Measurements from ENCODE around the gene FGD5. TPM values are rescaled to one million over a fixed set of nuclear protein-coding genes. Genes with fewer than 3 reads are reported as not detected.

Gene FGD5
- total RNA-seq, 4 donors from 2014 or later = 10.0 to 66.8 (median 19.2) TPM

GRCh38 chr3:14811684-14812083 lies 7.1 kb upstream of the FGD5 start:
- H3K27me3 ChIP-seq = no peaks in the 10 kb centered on the region
- H3K4me1 ChIP-seq = no peaks in the 10 kb centered on the region
- intact Hi-C loops (cut with DNase I; ENCODE audit: low total_unique reads) = no loop called here
- TF ChIP-seq POLR2A (IDR thresholded peaks at IDR 0.05) = no peak
- no peak for TF ChIP-seq CTCF (IDR thresholded peaks at IDR 0.05)
- peak overlapping the region; percentile 43 to 73 for H3K4me3 ChIP-seq
- peak overlapping the region; percentile 83 to 85 for H3K27ac ChIP-seq
- no peaks in the 10 kb centered on the region for H3K9me3 ChIP-seq
- H3K36me3 ChIP-seq = no peaks in the 10 kb centered on the region
- no peak for DNase-seq

GRCh38 chr3:14812196-14812790 lies 6.5 kb upstream of the FGD5 start:
- DNase-seq = no peak
- H3K4me1 ChIP-seq = no peaks in the 10 kb centered on the region
- TF ChIP-seq POLR2A (IDR thresholded peaks at IDR 0.05) = no peak
- TF ChIP-seq CTCF (IDR thresholded peaks at IDR 0.05) = no peak
- no peaks in the 10 kb centered on the region for H3K36me3 ChIP-seq
- intact Hi-C loops (cut with DNase I; ENCODE audit: low total_unique reads) = no loop called here
- H3K4me3 ChIP-seq = peak overlapping the region in 1 of 2 donors; percentile 73
- no peaks in the 10 kb centered on the region for H3K27me3 ChIP-seq
- peak overlapping the region; percentile 56 to 85 for H3K27ac ChIP-seq
- H3K9me3 ChIP-seq = no peaks in the 10 kb centered on the region

- intact Hi-C loops (cut with DNase I; ENCODE audit: low total_unique reads) = no loop called here
These were observed 4.3 kb upstream of the FGD5 start for GRCh38 chr3:14814411-14814871.

GRCh38 chr3:14816359-14816758 lies 2.4 kb upstream of the FGD5 start:
- intact Hi-C loops (cut with DNase I; ENCODE audit: low total_unique reads) = no loop called here
- Histone ChIP-seq H3K4me3 (no peak overlapping the region), H3K4me1 (no peaks in the 10 kb centered on the region), H3K36me3 (no peaks in the 10 kb centered on the region), H3K9me3 (no peaks in the 10 kb centered on the region), H3K27me3 (no peaks in the 10 kb centered on the region), H3K27ac (no peak overlapping the region)
- TF ChIP-seq POLR2A (IDR thresholded peaks at IDR 0.05) = no peak
- no peak for DNase-seq

More at GRCh38 chr3:14814411-14814871, 4.3 kb upstream of the FGD5 start:
- Histone ChIP-seq H3K27me3 (no peaks in the 10 kb centered on the region), H3K27ac (peak overlapping the region in 1 of 2 donors; percentile 9), H3K4me3 (no peak overlapping the region), H3K9me3 (no peaks in the 10 kb centered on the region), H3K4me1 (no peaks in the 10 kb centered on the region), H3K36me3 (no peaks in the 10 kb centered on the region)
- no peak for TF ChIP-seq POLR2A (IDR thresholded peaks at IDR 0.05)
- no peak for TF ChIP-seq CTCF (IDR thresholded peaks at IDR 0.05)
- DNase-seq = peak in 1 of 2 donors; percentile 36

GRCh38 chr3:14819671-14820070 lies 909 bp downstream of the FGD5 start:
- TF ChIP-seq CTCF (IDR thresholded peaks at IDR 0.05) (no peak), POLR2A (IDR thresholded peaks at IDR 0.05) (no peak)
- intact Hi-C loops (cut with DNase I; ENCODE audit: low total_unique reads) = no loop called here
- DNase-seq = no peak

More at GRCh38 chr3:14819671-14820070, 909 bp downstream of the FGD5 start:
- Histone ChIP-seq H3K4me1 (peaks cover 0 to 6% of the 10 kb centered on the region in 2 donors), H3K36me3 (no peaks in the 10 kb centered on the region), H3K4me3 (no peak overlapping the region), H3K27ac (no peak overlapping the region), H3K9me3 (no peaks in the 10 kb centered on the region), H3K27me3 (no peaks in the 10 kb centered on the region)

Measured in uterus (tissue), 4 donors.